Calu3 (cell line): ENCODE results near the gene ZNF8. TPM values are rescaled to one million over a fixed set of nuclear protein-coding genes. Genes with fewer than 3 reads are reported as not detected.
A peak's percentile ranks its signal among the peaks of the same experiment; 100 is the strongest.

ENCODE experiments used
- BruUV-seq: library from RNA; stranded (reverse); fragments of 400-500 nt; replicated peaks from 2 replicates; lab custom pipeline; 2021; lab: Mats Ljungman, UMichigan
- CTCF ChIA-PET: fragments of 300-600 bp; sonication (Branson Sonifier 250); formaldehyde crosslinking; loops from one replicate; lab custom pipeline; 2022; ENCODE audit warnings: antibody characterized with exemption; lab: Charles Lee
- DNase-seq: peaks from one replicate; pipeline ENCODE4 v3.0.0; 2022
- H3K27ac Mint-ChIP-seq: one replicate; pipeline ENCODE4 v1.8.0; 2022; ENCODE audit warnings: mixed read lengths; ENCODE audit not compliant: unreplicated experiment
- H3K27me3 Mint-ChIP-seq: one replicate; pipeline ENCODE4 v1.8.0; 2022; ENCODE audit warnings: mixed read lengths; ENCODE audit not compliant: unreplicated experiment
- H3K36me3 Mint-ChIP-seq: one replicate; pipeline ENCODE4 v1.8.0; 2022; ENCODE audit warnings: mild to moderate bottlenecking, moderate library complexity, mixed read lengths; ENCODE audit not compliant: insufficient read depth, unreplicated experiment
- H3K4me1 Mint-ChIP-seq: one replicate; pipeline ENCODE4 v1.8.0; 2022; ENCODE audit warnings: mild to moderate bottlenecking, low read depth, mixed read lengths; ENCODE audit not compliant: unreplicated experiment
- H3K4me3 Mint-ChIP-seq: one replicate; pipeline ENCODE4 v1.8.0; 2022; ENCODE audit warnings: mild to moderate bottlenecking, low read depth, moderate library complexity, mixed read lengths; ENCODE audit not compliant: unreplicated experiment
- H3K9me3 Mint-ChIP-seq: one replicate; pipeline ENCODE4 v1.8.0; 2022; ENCODE audit warnings: low read depth, mixed read lengths; ENCODE audit not compliant: unreplicated experiment
- intact Hi-C: fragments of 100-400 bp; cut with micrococcal nuclease; formaldehyde crosslinking; loops from one replicate; pipeline ENCODE4 v1.10.0; 2022; ENCODE audit not compliant: unreplicated experiment
- total RNA-seq: library from RNA; stranded (reverse); gene quantifications from 2 replicates; pipeline ENCODE4 v1.2.3, GENCODE V29; 2022
- TF ChIP-seq, protein P1 (sequence below): fragments of 200-600 bp; IDR thresholded peaks from one replicate; pipeline ENCODE4 v1.8.0; 2022; ENCODE audit warnings: antibody characterized with exemption; ENCODE audit not compliant: unreplicated experiment

Gene ZNF8
- total RNA-seq, 1 experiment from 2014 or later, result 12.1 TPM

- no TSS peak for BruUV-seq
- Mint-ChIP-seq H3K27me3 (no peaks in the 10 kb centered on the region), H3K4me3 (no peak overlapping the region), H3K9me3 (peaks cover 3% of the 10 kb centered on the region), H3K4me1 (no peaks in the 10 kb centered on the region), H3K27ac (no peak overlapping the region), H3K36me3 (peaks cover 28% of the 10 kb centered on the region)
- CTCF ChIA-PET, result interaction anchor here (2.1 kb wide), 1 partner anchor 7 kb away, joined by 5 read pairs; the partner anchor contains the start of gene ZSCAN22
- no peak for DNase-seq
- TF ChIP-seq, protein P1, sequence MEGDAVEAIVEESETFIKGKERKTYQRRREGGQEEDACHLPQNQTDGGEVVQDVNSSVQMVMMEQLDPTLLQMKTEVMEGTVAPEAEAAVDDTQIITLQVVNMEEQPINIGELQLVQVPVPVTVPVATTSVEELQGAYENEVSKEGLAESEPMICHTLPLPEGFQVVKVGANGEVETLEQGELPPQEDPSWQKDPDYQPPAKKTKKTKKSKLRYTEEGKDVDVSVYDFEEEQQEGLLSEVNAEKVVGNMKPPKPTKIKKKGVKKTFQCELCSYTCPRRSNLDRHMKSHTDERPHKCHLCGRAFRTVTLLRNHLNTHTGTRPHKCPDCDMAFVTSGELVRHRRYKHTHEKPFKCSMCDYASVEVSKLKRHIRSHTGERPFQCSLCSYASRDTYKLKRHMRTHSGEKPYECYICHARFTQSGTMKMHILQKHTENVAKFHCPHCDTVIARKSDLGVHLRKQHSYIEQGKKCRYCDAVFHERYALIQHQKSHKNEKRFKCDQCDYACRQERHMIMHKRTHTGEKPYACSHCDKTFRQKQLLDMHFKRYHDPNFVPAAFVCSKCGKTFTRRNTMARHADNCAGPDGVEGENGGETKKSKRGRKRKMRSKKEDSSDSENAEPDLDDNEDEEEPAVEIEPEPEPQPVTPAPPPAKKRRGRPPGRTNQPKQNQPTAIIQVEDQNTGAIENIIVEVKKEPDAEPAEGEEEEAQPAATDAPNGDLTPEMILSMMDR, result no peak
- intact Hi-C loops, result no loop called here
Measured at GRCh38 chr19:58319241-58319640, 40.5 kb downstream of the ZNF8 start.

GRCh38 chr19:58325311-58326022 is 46.7 kb downstream of the ZNF8 start:
- TF ChIP-seq, protein P1, result no peak
- TSS peak; percentile 20 for BruUV-seq
- intact Hi-C loops, result loop anchor here (1.0 kb wide), 1 partner anchor 142 kb away; the partner anchor contains the start of gene ZNF274
- Mint-ChIP-seq H3K27ac (no peak overlapping the region), H3K4me3 (no peak overlapping the region), H3K4me1 (peaks cover 9% of the 10 kb centered on the region), H3K27me3 (no peaks in the 10 kb centered on the region), H3K9me3 (peaks cover 3% of the 10 kb centered on the region), H3K36me3 (no peaks in the 10 kb centered on the region)
- CTCF ChIA-PET, result no interaction called here
- no peak for DNase-seq

DNA sequence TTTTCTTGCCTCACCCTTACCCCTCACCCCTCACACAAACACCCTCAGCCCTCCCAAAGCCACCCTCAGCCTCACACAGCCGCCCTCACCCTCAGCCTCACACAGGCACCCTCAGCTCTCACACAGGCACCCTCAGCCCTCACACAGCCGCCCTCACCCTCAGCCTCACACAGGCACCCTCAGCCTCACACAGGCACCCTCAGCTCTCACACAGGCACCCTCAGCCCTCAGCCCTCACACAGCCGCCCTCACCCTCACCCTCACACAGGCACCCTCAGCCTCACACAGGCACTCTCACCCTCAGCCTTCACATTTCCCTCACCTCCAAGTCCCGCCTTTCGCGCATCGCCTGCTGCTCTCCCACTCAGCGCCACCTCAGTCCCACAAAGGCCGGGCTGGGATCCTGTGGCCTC is 47.8 kb downstream of the ZNF8 start:
- TF ChIP-seq, protein P1, result no peak
- H3K27me3 Mint-ChIP-seq, result no peaks in the 10 kb centered on the region
- peaks cover 16% of the 10 kb centered on the region for H3K4me1 Mint-ChIP-seq
- no peak for DNase-seq
- CTCF ChIA-PET, result interaction anchor here (0.8 to 1.4 kb wide), 3 partner anchors 9 to 193 kb away, joined by 5 read pairs; partner anchors contain the start of gene ZBTB45
- H3K4me3 Mint-ChIP-seq, result no peak overlapping the region
- peaks cover 3% of the 10 kb centered on the region for H3K9me3 Mint-ChIP-seq
- H3K27ac Mint-ChIP-seq, result no peak overlapping the region
- no peaks in the 10 kb centered on the region for H3K36me3 Mint-ChIP-seq
- no TSS peak for BruUV-seq
- intact Hi-C loops, result loop anchor here (1.0 kb wide), 1 partner anchor 143 kb away; the partner anchor contains the start of gene ZNF274

DNA sequence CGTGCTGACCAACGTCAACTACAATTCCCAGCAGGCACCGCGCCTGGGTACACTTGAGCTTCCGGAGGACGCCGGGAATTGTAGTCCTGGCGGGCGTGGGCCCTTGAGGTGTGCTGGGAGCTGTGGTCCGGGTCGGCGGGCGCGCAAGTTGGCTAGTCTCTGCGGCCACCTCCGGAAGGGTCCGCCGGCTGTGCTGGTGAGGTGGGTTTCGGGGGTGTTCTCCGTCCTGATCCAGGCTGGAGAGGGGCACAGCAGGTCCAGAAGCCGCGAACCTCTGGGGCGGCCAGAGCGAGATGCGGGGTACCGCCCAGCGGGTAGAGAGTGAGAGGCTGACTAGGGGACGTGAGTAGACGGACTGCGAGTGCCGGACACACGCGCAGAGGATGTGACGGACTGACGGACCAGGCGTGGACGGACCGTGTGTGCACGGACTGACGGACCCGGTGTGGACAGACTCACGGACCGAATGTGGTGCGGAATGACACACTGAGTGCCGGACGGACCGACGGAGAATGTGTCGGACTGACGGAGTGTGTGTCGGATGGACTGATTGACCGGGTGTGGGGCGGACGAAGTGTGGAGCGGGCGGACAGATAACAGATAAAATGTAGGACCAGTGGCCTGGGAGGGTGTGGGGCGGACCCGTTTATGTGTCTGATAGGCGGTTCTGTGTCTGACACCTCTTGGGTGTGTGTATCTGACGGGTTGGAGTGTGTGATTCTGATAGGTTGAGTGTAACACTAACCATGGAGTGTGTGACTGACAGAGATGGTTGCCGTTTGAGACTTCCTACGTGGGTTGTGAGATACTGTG is 48.4 kb downstream of the ZNF8 start, which contains the start of gene ZSCAN22:
Gene ZSCAN22, plus strand, starts transcription at position 81 of the 813 bp plus-strand sequence. CDS start 7,809 bp downstream, outside the sequence.
- intact Hi-C loops, result loop anchor here (1.0 kb wide), 1 partner anchor 144 kb away; the partner anchor contains the start of gene ZNF274
- peak; percentile 97 for DNase-seq
- CTCF ChIA-PET, result interaction anchor here (0.8 to 1.4 kb wide), 3 partner anchors 9 to 193 kb away, joined by 5 read pairs; partner anchors contain the start of gene ZBTB45
- Mint-ChIP-seq H3K27ac (no peak within 1 kb of the TSS), H3K36me3 (no peaks in the 10 kb centered on the region), H3K9me3 (peaks cover 3% of the 10 kb centered on the region), H3K4me1 (peaks cover 16% of the 10 kb centered on the region), H3K4me3 (no peak within 1 kb of the TSS), H3K27me3 (no peaks in the 10 kb centered on the region)
- no TSS peak for BruUV-seq
- TF ChIP-seq, protein P1, result no peak
